GM12872 (cell line): Measurements from ENCODE around the gene NT5DC3.

ENCODE experiments used
- CTCF ChIP-seq: IDR thresholded peaks from 3 replicates; pipeline ENCODE4 v1.5.1; 2011; ENCODE audit warnings: low read depth, mild to moderate bottlenecking, low read length, moderate library complexity; ENCODE audit not compliant: insufficient read depth

Gene NT5DC3

GRCh38 chr12:103793512-103794045 is 47.5 kb downstream of the NT5DC3 start:
- TF ChIP-seq CTCF, result no peak

- TF ChIP-seq CTCF, result no peak
Measured at GRCh38 chr12:103793046-103793445, 48.0 kb downstream of the NT5DC3 start.

GRCh38 chr12:103791350-103791920 is 49.6 kb downstream of the NT5DC3 start:
- no peak for TF ChIP-seq CTCF

GRCh38 chr12:103786201-103786600 is 54.8 kb downstream of the NT5DC3 start:
- TF ChIP-seq CTCF, result no peak

- TF ChIP-seq CTCF, result no peak
Measured at GRCh38 chr12:103785243-103786031, 55.6 kb downstream of the NT5DC3 start.

GRCh38 chr12:103783744-103784664 is 57.0 kb downstream of the NT5DC3 start:
- no peak for TF ChIP-seq CTCF

GRCh38 chr12:103782399-103782798 is 58.6 kb downstream of the NT5DC3 start:
- no peak for TF ChIP-seq CTCF
